ENCODE data around the gene RPTOR.

RPTOR gene

GRCh38 chr17:80952291-80952690 lies 407.7 kb downstream of the RPTOR start:
- DNase-seq, result no peak

- DNase-seq, result no peak
Measured at GRCh38 chr17:80953471-80954315, 409.1 kb downstream of the RPTOR start.

GRCh38 chr17:80955078-80955477 lies 410.4 kb downstream of the RPTOR start:
- DNase-seq, result no peak

DNA sequence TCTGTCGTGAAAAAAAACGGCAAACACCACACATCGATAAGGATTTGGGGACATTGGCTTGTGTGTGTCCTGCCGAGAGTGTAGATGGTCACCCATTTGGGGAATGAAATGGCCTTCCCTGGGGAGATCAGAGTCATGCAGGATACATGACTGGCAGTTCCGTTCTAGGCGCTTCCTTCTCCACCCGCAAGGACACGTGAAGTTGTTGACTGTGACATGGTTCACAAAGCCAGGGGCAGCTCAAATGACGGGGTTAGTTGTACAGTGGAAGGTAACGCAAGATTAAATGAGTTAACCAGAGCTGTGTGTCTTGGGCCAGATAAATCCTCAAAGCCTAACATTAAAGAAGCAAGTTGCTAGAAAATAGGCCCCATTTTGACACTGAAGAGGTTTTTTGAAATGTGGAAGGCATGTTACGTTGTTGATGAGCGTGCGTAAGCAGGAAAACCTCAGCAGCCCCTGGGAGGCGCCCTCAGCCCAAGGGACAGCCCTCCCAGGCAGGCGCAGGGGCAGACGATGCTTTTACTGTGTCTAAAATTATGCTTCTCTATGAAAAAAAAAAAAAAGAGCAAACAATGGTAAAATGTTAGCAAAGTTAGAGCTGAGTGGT lies 411.1 kb downstream of the RPTOR start:
- DNase-seq, result no peak

DNA sequence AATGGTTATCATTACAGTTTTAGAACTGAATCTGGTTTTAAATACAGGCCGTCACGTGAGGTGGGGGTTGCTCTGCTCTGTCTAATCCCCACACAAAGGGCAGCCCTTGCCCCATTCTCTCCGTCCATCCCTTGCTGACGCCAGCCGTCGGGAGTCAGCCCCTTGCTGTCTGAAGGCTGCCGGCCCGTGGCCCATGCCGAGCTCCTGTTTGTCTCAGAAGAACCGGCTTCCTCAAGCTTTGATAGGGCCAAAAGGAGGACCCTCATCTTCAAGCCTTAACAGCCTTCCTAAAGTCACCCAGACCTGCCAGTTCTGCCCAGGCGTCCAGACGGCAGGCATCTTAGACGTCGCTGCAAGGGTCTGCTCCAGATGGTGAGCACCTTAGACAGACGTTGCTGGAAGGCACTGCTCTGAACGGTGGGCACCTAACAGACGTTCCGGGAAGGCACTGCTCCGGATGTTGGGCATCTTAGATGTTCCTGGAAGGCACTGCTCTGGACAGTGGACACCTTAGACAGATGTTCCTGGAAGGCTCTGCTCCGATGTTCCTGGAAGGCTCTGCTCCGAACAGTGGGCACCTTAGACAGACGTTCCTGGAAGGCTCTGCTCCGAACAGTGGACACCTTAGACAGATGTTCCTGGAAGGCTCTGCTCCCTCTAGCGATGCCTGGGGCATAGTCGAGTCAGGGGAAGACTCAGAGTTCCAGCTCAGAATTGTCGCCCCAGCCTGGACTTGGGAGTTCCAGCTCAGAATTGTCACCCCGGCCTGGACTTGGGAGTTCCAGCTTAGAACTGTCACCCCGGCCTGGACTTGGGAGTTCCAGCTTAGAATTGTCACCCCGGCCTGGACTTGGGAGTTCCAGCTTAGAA lies 411.9 kb downstream of the RPTOR start:
- no peak for DNase-seq

DNA sequence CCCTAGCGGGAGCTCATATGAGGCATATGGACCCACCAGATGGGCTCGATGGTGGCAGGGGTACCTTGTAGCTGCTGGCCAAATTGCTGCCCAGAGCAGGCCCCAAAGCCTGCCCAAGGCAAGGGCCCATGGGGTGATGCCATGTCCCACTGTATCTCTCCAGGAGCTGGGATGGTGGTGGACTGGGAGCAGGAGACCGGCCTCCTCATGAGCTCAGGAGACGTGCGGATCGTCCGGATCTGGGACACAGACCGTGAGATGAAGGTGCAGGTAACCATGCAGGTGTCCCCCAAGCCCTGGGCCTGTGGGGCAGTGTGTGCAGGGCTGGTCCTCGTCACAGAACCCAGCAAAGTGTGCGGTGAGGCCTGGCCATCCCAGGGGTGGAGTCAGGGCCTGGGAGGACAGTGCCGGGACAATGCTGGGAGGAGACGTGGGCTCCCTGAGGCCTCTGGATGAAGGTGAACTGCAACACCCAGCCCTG lies 412.9 kb downstream of the RPTOR start:
- no peak for DNase-seq

DNA sequence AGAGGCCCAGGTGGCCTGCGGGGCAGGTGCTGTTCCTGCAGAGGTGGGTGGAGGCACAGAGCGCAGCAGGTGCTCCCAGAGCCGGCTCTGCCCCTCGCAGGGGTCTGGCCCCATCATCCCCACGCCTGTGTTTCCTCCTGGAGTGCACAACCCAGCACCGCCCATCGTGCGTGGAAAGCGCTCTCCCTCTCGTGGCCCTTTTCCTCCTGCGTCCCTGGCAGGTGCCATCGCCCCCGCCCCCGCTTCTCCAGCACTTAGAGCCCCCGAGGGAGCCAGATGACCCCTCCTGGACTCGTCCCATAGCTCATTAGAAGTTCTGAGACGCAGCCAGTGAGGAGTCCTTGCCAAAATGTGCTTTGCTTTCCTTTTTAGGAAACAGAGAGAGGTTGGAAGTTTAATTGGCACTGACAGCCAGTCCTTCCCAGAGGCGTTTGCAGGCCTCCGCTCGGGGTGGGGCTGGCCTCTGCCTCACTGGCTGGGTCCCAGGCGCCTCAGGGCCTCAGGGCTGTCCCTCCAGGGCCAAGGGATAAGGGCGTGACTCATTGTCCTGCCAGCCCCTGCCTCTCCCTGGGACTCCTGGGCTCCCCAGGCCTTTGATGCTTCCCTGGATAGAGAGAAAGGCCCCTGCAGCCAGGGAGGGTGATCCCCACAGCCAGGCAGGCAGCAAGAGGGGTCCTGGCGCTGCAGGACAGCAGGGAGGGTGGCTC lies 414.8 kb downstream of the RPTOR start:
- peak; percentile 65 for DNase-seq

DNA sequence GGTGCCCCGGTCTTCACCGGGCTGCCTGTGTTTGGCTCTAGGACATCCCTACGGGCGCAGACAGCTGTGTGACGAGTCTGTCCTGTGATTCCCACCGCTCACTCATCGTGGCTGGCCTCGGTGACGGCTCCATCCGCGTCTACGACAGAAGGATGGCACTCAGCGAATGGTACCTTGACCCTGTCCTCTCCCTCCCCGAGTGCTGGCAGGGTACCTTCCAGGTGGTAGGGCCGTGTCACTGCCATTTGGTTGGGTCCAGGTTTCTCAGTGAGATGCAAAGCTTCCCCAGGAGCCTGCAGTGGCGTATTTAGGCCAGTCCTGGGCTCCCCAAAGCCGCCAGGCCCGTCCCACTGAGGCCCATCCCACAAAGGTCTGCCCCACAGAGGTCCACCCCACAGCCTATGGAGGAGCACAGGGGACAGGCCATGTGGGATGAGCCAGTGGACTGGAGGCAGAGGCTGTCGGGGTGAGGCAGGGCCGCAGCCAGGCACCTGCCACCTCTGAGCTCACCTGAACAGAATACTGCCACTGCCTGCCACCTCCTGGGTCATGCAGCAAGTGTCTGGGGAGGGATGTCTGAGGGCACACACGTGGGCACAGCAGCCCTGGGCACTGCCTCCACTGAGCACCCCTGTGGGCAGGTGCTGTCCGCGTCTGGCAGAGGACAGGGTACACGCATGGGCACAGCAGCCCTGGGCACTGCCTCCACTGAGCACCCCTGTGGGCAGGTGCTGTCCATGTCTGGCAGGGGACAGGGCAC lies 415.6 kb downstream of the RPTOR start:
- no peak for DNase-seq

DNA sequence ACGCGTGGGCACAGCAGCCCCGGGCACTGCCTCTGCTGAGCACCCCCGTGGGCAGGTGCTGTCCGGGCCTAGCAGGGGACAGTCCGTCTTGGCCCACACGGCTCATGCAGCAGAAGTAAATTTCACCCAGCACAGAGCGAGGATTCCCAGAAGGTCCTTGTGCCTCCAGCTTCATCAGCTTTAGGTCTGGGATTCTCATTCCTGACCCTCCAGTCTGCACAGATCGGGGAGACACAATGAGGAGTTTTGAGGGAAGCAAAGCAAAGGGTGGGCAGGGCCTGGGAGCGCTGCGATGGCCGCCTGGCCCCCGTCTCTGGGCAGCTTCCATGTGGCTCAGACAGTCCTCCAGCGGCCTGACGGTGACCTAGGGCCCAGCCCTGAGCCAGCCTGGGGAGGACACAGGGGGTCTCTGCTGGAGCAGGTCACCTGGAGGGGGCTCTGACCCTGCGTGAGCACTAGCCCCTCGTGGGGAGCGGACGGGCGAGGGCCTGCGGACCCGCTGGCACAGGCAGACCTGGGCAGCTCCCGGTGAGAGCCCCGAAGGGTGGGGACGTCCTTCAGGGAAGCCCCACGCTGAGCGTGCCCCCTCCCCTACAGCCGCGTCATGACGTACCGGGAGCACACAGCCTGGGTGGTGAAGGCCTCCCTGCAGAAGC lies 416.3 kb downstream of the RPTOR start:
- no peak for DNase-seq

DNA sequence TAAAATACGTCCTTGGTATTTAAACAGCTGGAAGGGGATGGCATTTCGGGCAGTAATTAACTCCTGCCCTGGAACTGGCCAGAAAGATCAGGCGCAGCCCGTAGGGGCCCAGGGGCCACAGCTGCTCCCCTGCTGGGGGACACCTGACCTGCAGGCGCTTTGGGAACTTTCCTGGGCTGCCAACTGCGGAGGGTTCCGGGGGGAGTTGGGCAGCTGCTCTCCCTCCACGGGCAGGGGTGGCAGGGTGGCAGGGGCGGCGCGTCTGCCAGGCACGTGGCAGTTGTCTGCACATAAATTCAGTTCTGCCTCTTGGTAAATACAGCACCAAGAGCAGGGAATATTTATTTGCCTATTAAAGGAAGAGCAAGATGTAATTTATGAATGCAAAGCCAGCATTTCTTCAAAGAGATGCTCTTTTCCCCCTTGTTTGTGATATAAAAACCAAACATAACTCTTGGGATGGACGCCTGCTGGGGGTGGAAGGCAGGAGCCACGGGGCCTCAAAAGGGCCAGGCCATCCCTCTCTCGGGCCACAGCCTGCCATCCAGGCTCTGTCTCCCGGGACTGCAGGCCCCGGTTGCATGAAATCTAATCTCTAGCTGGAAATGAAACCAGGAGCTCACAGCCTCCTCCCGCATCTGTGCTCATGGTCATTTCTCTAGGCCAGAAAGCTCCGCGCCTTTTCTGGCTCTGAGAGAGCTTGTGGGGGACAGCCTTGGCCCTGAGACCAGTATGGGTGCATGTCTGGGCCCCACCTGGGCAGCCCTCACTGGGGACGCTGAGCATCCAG lies 417.1 kb downstream of the RPTOR start:
- no peak for DNase-seq

- no peak for DNase-seq
Measured at GRCh38 chr17:80962356-80963329, 418.0 kb downstream of the RPTOR start.

- DNase-seq, result no peak
Measured at GRCh38 chr17:80963812-80964543, 419.3 kb downstream of the RPTOR start.

DNA sequence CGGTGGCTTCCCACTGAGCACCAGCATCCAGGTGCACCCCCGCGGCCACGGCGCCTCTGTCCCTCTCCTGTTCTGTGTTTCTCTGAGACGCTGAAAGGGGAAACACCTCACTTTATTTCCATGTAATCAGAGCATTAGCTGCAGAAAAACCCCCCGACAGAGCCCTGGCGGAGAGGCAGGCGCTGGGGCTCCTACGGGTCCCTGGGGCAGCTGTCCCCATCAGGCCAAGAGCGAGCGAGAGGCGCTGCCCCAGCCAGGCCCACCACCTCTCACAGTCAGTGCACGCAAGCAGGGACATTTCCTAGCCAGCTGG lies 419.9 kb downstream of the RPTOR start:
- no peak for DNase-seq

DNA sequence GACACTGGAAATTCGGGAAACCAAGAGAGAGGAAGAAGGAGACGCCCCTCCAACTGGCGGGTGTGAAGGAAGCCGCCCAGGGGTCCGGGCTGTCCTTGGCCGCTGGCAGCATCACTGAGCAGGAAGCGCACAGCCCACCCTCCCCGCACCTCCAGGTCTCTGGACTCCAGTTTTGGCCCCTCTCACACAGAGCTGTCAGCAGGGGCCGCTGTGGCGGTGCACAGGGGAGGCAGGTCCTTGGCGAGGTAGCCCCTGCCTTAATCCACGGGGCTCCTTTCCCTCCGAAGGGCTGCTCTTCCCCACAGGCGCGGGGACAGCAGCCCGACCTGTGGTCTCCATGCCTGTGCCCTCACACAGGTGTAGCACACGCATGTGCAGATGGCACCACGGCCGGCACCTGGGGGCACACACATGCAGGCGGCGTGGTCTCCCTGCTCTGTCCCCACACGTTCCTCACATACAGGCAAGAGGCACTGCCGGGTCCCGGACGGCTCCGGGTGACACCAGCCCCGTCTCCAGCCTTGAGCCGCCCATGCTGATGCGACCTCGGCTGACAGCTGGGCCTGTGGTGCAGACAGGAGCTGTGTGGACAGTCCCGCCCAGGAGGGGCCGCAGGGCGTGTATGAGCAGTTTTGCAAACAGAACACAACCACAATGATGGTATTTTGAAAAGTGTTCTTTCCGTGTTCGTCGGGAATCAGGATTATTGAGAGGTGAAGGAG lies 420.4 kb downstream of the RPTOR start:
- DNase-seq, result no peak

GRCh38 chr17:80965606-80966005 lies 421.0 kb downstream of the RPTOR start:
- no peak for DNase-seq

DNA sequence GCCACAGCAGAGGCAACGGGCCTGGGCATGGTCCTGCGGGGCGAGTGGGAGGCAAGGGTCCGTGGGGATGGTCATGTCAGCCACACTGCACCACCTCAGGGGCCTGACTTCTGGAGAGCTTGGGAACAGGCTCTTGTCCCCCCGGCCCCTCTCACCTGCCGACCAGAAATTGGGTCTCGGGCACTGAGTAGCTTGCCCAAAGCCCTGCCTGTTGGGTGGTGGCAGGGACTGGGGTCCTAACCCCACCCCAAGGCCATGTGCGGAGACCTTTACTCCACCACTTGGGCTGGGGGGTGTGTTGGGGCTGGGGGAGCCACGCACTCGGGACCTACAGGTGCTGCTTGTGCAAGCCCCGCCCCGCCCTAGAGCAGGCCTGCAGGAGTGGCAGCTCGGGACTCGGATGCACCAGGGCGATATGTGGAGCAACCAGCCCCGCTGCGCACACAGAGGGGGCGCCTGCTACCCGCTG lies 422.8 kb downstream of the RPTOR start:
- DNase-seq, result no peak

DNA sequence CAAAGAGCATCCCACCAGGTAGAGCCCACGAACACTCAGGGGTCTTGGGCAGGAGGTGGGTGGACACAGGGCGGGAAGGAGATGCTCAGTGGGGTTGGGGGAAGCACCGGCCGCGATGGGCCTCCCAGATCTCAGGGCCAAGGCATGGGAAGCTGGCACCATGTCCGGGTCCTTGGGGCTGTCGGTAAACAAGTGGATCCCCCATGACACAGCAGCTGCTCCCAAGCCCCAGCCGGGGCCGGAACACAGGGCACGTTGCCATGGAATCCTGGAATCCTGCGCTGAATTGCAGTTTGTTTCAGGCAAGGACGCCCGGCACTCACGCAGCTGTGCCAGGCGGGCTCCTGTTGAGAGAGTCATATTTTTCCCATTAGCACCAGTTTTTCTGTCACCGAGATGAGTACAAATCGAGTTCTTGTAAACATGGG lies 424.0 kb downstream of the RPTOR start:
- DNase-seq, result peak; percentile 33
